GM19438 (cell line): ENCODE data around the gene TFRC.
"Not testable (repeated sequence)": the region's sequence is repeated elsewhere in the genome, so short reads cannot be mapped to it uniquely, and the experiment has no call there.

Experiments used
- ATAC-seq: cut with Tn5 transposase; IDR thresholded peaks from one replicate; pipeline ENCODE4 v1.9.1; 2021; ENCODE audit warnings: low read depth; ENCODE audit not compliant: unreplicated experiment

The TFRC gene

DNA sequence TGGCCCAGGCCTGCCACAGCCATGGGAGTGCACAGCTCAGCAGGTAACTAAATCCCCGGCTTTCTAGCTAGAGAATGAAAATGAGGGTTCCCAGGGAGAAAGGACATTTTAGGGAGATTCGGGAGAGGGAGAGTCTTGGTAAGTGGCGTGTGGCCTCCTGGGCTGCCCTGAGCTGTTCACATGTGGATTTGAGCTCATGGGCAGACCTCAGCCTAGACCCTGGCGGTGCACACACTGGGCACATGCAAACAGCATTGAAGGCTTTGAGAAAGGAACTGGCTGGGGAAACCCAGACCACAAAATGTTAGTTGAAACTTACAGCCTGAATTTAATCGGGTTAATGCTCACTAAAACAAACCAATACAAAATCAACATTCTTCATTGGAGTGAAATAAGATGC is 72.4 kb downstream of the TFRC start:
- ATAC-seq = no peak

DNA sequence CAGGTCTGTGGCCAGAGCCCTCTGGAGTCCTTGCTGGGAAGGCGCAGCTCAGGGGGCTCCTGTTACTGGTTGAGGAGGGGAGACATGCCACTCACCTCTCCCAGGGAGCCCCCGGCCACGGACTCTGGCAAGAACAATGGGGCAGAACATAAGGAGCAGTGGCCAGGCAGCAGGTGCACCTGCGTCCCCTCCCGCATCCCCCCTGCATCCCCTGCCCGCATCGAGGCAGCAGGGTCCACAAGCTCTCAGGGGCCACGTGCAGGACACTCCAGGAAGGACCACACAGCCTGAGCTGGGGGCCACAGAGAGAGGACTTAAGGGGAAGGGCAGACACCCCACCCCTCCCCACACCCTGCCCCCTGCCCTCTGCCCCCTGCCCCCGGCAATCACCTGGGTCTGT is 73.0 kb downstream of the TFRC start:
- ATAC-seq = no peak

DNA sequence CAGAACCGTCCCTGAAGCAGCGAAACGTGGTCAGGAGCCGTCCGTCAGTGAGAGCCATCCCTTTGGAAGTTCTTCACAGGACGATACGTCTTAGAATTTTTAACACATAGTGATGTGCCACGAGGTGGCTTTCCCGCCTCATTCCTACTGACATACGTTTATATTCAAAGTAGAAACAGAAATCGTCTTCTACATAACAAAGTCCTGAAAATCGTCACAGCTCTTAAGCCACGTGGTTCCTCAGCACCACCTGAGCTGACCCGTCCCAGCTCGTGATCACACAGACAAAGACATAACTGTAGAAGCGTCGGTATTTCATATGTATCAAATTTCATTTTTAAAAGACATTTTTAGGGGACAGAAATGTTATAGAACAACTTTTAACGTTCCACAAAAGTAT is 73.5 kb downstream of the TFRC start:
- no peak for ATAC-seq

DNA sequence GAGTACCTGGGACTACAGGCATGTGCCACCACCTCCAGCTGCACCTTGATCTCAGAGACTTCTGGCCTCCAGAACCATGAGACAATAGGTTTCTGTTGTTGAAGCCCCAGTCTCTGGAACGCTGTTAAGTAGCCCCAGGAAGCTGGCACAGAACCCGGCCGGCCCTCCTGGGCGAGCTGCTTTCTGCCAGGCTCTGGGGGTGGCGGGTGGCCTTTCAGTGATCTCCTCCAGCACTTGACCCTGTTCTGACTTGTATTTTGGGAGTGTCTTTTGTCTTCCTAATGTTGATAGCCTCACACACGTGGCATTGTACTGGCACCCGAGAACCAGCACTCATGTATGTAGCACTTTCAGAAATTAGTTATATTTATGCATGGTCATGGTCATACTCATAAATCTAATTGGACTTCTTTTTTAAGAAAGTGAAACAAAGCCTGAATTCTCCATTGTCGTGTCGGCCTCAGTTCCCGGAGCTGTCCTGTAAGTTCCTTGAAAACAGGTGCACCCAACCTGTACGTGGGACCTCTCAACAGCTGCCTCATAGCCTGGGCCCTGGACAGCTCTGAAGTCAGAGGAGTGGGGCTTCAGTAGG is 74.0 kb downstream of the TFRC start:
- ATAC-seq = no peak

DNA sequence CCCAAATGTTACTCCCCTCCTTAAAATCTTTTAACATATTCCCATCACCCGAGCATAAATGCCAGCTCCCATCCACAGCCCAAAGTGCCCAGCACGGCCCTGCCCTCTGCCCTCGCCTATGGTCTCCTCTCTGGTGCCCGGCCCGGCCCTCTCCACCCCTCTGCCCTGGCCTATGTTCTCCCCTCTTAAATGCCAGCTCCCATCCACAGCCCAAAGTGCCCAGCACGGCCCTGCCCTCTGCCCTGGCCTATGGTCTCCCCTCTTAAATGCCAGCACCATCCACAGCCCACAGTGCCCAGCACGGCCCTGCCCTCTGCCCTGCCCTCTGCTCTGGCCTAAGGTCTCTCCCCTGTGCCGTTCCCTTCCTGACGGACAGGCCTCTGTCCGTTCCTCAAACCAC is 76.6 kb downstream of the TFRC start:
- ATAC-seq = not testable (repeated sequence)

DNA sequence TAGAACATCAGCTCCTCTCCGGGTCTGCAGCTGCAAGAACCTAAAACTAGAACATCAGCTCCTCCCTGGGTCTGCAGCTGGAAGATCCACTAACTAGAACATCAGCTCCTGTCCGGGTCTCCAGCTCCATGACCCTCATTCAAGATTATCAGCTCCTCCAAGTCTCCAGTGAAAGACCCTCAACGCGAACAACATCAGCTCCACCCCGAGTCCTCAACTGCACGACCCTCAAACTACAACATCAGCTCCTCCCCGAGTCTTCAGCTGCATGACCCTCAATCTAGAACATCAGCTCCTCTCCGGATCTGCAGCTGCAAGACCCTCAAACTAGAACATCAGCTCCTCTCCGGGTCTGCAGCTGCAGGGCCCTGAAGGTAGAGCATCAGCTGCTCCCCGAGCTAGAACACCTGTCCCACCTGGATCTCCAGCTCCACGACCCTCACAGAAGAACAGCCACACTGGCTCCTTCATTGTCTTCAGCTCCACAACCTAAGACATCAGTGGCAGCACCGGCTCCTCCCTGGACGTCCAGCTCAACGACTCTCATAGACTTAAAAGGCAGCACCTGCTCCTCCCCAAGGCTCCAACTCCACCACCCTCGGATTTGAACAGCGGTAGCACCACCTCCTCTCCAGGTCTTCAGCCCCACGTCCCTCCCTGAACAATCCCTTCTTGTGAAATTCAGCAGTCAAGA is 77.4 kb downstream of the TFRC start:
- not testable (repeated sequence) for ATAC-seq

DNA sequence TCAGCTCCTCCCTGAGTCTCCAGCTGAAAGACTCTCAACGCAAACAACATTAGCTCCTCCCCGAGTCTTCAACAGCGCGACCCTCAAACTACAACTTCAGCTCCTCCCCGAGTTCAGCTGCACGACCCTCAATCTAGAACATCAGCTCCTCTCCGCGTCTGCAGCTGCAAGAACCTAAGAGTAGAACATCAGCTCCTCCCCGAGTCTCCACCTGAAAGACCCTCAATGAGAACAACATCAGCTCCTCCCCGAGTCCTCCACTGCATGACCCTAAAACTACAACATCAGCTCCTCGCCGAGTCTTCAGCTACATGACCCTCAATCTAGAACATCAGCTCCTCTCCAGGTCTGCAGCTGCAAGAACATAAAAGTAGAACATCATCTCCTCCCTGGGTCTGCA is 78.3 kb downstream of the TFRC start:
- no peak for ATAC-seq

DNA sequence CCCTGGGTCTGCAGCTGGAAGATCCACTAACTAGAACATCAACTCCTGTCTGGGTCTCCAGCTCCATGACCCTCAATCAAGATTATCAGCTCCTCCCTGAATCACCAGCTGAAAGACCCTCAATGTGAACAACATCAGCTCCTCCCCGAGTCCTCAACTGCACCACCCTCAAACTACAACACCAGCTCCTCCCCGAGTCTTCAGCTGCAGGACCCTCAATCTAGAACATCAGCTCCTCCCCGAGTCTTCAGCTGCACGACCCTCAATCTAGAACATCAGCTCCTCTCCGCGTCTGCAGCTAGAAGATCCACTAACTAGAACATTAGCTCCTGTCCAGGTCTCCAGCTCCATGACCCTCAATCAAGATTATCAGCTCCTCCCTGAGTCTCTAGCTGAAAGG is 79.2 kb downstream of the TFRC start:
- not testable (repeated sequence) for ATAC-seq

DNA sequence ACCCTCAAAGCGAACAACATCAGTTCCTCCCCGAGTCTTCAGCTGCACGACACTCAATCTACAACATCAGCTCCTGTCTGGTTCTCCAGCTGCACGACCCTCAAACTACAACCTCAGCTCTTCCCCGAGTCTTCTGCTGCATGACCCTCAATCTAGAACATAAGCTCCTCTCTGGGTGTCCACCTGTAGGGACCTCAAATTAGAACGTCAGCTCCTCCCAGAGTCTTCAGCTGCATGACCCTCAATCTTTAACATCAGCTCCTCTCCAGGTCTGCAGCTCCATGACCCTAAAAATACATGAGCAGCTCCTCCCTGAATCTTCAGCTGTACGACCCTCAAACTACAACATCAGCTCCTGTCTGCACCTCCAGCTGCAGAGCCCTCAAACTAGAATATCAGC is 80.7 kb downstream of the TFRC start:
- not testable (repeated sequence) for ATAC-seq

DNA sequence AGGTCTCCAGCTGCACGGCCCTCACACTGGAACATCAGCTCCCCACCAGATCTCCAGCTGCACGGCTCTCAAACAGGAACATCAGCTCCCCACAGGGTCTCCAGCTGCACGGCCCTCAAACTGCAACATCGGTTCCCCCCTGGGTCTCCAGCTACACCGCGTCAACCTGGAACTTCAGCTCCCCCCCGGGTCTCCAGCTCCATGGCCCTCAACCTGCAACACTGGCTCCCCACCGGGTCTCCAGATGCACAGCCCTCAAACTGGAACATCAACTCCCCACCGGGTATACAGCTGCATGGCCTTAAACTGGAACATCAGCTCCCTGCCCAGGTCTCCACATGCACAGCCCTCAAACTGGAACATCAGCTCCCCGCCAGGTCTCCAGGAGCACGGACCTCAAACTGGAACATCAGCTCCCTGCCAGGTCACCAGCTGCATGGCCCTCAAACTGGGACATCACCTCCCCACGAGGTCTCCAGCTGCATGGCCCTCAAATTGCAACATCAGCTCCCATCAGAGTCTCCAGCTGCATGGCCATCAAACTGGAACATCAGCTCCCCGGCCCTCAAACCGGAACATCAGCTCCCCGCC is 81.4 kb downstream of the TFRC start:
- ATAC-seq = not testable (repeated sequence)

DNA sequence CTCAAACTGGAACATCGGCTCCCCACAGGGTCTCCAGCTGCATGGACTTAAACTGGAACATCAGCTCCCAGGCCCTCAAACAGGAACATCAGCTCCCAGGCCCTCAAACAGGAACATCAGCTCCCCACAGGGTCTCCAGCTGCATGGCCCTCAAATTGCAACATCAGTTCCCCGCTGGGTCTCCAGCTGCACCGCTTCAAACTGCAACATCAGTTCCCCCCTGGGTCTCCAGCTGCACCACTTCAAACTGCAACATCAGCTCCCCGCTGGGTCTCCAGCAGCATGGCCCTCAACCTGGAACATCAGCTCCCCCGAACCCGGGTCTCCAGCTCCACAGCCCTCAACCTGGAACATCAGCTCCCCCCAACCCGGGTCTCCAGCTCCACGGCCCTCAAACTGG is 82.0 kb downstream of the TFRC start:
- no peak for ATAC-seq
